Neural cell (in vitro differentiated cells): ENCODE data around the gene ZNF594. TPM values are rescaled to one million over a fixed set of nuclear protein-coding genes. Genes with fewer than 3 reads are reported as not detected.
"Not testable (repeated sequence)": the region's sequence is repeated elsewhere in the genome, so short reads cannot be mapped to it uniquely, and the experiment has no call there.

ENCODE experiments used
- H2AFZ ChIP-seq: fragments of 200-600, 300-800 bp; sonication (generic), shearing (Covaris generic); 2 replicates; pipeline ENCODE4 v1.6.0; 2014; ENCODE audit warnings: low read depth, mild to moderate bottlenecking, antibody characterized with exemption, low read length, moderate library complexity
- H3F3A ChIP-seq: fragments of 200-600 bp; shearing (Covaris generic); 2 replicates; pipeline ENCODE4 v1.6.1; 2016; ENCODE audit warnings: mild to moderate bottlenecking, moderate library complexity, mixed read lengths, antibody characterized with exemption, low read length; ENCODE audit not compliant: insufficient read depth, poor library complexity, severe bottlenecking
- H3K27ac ChIP-seq: fragments of 200-600, 300-800 bp; sonication (generic), shearing (Covaris generic); 2 replicates; pipeline ENCODE4 v1.5.1; 2014; ENCODE audit warnings: mild to moderate bottlenecking, low read length, moderate library complexity
- H3K27me3 ChIP-seq: fragments of 300-800, 200-600 bp; sonication (generic), shearing (Covaris generic); 2 replicates; pipeline ENCODE4 v1.6.0; 2014; ENCODE audit warnings: mild to moderate bottlenecking, low read depth, low read length, moderate library complexity; ENCODE audit not compliant: insufficient read depth
- H3K36me3 ChIP-seq: fragments of 300-800, 200-600 bp; sonication (generic), shearing (Covaris generic); 2 replicates; pipeline ENCODE4 v1.5.1; 2014; ENCODE audit warnings: mild to moderate bottlenecking, antibody characterized with exemption, low read length, moderate library complexity; ENCODE audit not compliant: insufficient read depth
- H3K4me2 ChIP-seq: fragments of 300-800, 200-600 bp; sonication (generic), shearing (Covaris generic); 2 replicates; pipeline ENCODE4 v1.6.0; 2014; ENCODE audit warnings: mild to moderate bottlenecking, low read length
- H3K4me3 ChIP-seq: fragments of 300-800, 200-600 bp; sonication (generic), shearing (Covaris generic); 2 replicates; pipeline ENCODE4 v1.5.1; 2014; ENCODE audit warnings: mild to moderate bottlenecking, low read length, moderate library complexity
- H3K79me2 ChIP-seq: fragments of 200-600 bp; shearing (Covaris generic); replicated peaks from 2 replicates; pipeline ENCODE4 v1.6.0; 2014; ENCODE audit warnings: mild to moderate bottlenecking, low read length, moderate library complexity; ENCODE audit not compliant: insufficient read depth
- H3K9ac ChIP-seq: fragments of 300-800, 200-600 bp; sonication (generic), shearing (Covaris generic); 2 replicates; pipeline ENCODE4 v1.6.1; 2016; ENCODE audit warnings: mild to moderate bottlenecking, low read length, mixed read lengths
- H3K9me2 ChIP-seq: fragments of 200-600 bp; shearing (Covaris generic); 2 replicates; pipeline ENCODE4 v1.6.1; 2016; ENCODE audit warnings: mild to moderate bottlenecking, low read length, mixed read lengths; ENCODE audit not compliant: insufficient read depth
- H3K9me3 ChIP-seq: fragments of 200-600, 300-800 bp; sonication (generic), shearing (Covaris generic); 2 replicates; pipeline ENCODE4 v1.6.1; 2016; ENCODE audit warnings: mild to moderate bottlenecking, mixed run types, low read length, moderate library complexity, mixed read lengths
- H4K20me1 ChIP-seq: fragments of 200-600 bp; shearing (Covaris generic); 2 replicates; pipeline ENCODE4 v1.6.1; 2016; ENCODE audit warnings: mild to moderate bottlenecking, mixed run types; ENCODE audit not compliant: insufficient read depth
- EP300 ChIP-seq: fragments of 450-650 bp; conservative IDR thresholded peaks from 2 replicates; pipeline ENCODE4 v1.6.1; 2014; ENCODE audit warnings: antibody characterized with exemption, mild to moderate bottlenecking, moderate library complexity; ENCODE audit not compliant: poor library complexity, severe bottlenecking
- EZH2 ChIP-seq: fragments of 200-600, 300-800 bp; shearing (Covaris generic), sonication (generic); IDR thresholded peaks from 2 replicates; pipeline ENCODE4 v1.6.1; 2014; ENCODE audit warnings: antibody characterized with exemption, low read length, borderline replicate concordance, mild to moderate bottlenecking; ENCODE audit not compliant: insufficient read depth, poor library complexity, severe bottlenecking
- MXI1 ChIP-seq: fragments of 450-650 bp; conservative IDR thresholded peaks from 2 replicates; pipeline ENCODE4 v1.6.1; 2014; ENCODE audit warnings: antibody characterized with exemption, mild to moderate bottlenecking; ENCODE audit not compliant: poor library complexity, severe bottlenecking
- POLR2AphosphoS5 ChIP-seq: IDR thresholded peaks from 2 replicates; pipeline ENCODE4 v1.6.1; 2012
- RAD21 ChIP-seq: fragments of 450-650 bp; conservative IDR thresholded peaks from 2 replicates; pipeline ENCODE4 v1.6.1; 2014; ENCODE audit warnings: antibody characterized with exemption, mild to moderate bottlenecking, moderate library complexity
- SMC3 ChIP-seq: fragments of 450-650 bp; conservative IDR thresholded peaks from 2 replicates; pipeline ENCODE4 v1.6.1; 2014; ENCODE audit warnings: antibody characterized with exemption, mild to moderate bottlenecking, moderate library complexity; ENCODE audit not compliant: poor library complexity
- TAF1 ChIP-seq: IDR thresholded peaks from 2 replicates; pipeline ENCODE4 v1.6.1; 2012; ENCODE audit warnings: low read depth
- polyA plus RNA-seq: library from polyadenylated mRNA; depleted of rRNA; stranded (reverse); fragments of >200 nt; gene quantifications from 2 replicates; pipeline ENCODE4 v1.2.3, GENCODE V29; 2014
- TF ChIP-seq, protein P1 (sequence below): fragments of 450-650 bp; IDR thresholded peaks from 2 replicates; pipeline ENCODE4 v1.5.1; 2014; ENCODE audit warnings: antibody characterized with exemption, mild to moderate bottlenecking, moderate library complexity; ENCODE audit not compliant: poor library complexity, severe bottlenecking
- TF ChIP-seq, protein P2 (sequence below): IDR thresholded peaks from 2 replicates; pipeline ENCODE4 v1.6.1; 2012; ENCODE audit warnings: borderline replicate concordance

ZNF594 gene
- polyA plus RNA-seq, 1 donor from 2014 or later, result 28.2 TPM

DNA sequence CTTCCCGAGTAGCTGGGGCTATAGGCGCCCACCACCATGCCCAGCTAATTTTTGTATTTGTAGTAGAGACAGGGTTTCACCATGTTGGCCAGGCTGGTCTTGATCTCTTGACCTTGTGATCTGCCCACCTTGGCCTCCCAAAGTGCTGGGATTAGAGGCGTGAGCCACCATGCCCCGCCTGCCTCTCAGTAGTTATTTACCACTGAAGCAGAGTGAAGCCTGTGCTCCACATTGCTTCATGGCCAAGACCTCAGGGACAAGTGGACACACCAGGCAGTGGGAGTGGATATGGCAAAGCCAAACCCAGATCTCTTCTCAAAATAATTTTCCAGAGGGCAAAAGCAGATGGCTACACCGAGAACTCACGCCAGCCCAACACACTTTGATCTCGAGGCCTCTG, 41.8 kb upstream of the ZNF594 start:
- H3K79me2 ChIP-seq, H2AFZ ChIP-seq, H3K36me3 ChIP-seq, H3K4me2 ChIP-seq, H4K20me1 ChIP-seq, H3K9ac ChIP-seq, H3K9me3 ChIP-seq, H3K27ac ChIP-seq, H3K4me3 ChIP-seq, H3F3A ChIP-seq, H3K9me2 ChIP-seq, H3K27me3 ChIP-seq: not testable (repeated sequence)

DNA sequence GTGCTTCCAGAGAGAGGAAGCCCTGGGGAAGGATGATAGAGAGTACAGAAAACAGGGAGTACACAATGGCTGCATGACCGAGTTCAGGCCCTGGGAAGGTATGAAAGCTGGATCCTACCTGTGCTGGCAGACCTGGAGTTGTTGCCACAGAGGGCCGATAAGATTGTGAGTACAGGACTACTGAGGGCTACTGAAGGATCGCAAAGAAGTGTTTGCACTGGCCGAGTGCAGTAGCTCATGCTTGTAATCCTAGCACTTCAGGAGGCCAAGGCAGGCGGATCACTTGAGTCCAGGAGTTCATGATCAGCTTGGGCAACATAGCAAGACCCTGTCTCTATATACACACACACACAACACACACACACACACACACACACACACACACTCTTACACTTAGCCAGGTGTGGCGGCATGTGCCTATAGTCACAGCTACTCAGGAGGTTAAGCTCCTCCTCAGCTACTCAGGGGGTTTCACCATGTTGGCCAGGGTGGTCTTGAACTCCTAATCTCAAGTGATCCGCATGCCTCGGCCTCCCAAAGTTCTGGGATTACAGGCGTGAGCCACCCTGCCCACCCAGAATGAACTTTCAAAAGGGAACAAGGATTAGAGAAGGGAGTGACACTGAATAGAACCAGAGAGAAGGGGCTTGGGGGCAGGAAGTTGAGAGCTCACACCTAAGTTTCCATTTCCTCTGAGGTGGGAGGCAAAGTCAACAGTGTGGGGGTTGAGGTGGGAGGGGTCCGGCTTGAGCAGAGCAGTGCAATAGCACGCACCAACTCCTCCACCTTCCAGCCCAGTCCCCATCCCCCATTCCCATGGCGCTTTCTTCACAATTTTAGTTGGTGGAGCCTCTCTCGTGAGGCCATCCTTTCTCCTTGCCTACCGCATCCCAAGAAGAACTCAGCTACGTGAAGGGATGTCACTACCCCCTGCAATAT, 35.5 kb upstream of the ZNF594 start:
- Histone ChIP-seq H3K79me2 (no peaks in the 10 kb centered on the region), H3K4me2 (no peak overlapping the region), H3K9me3 (no peaks in the 10 kb centered on the region), H3K9me2 (no peaks in the 10 kb centered on the region), H3F3A (no peaks in the 10 kb centered on the region), H4K20me1 (no peaks in the 10 kb centered on the region), H2AFZ (no peak overlapping the region), H3K36me3 (no peaks in the 10 kb centered on the region), H3K9ac (no peak overlapping the region), H3K27me3 (no peaks in the 10 kb centered on the region), H3K27ac (no peak overlapping the region), H3K4me3 (no peak overlapping the region)
- TF ChIP-seq EP300 (no peak), SMC3 (no peak), EZH2 (no peak), POLR2AphosphoS5 (no peak), MXI1 (no peak)
- TF ChIP-seq, protein P1, sequence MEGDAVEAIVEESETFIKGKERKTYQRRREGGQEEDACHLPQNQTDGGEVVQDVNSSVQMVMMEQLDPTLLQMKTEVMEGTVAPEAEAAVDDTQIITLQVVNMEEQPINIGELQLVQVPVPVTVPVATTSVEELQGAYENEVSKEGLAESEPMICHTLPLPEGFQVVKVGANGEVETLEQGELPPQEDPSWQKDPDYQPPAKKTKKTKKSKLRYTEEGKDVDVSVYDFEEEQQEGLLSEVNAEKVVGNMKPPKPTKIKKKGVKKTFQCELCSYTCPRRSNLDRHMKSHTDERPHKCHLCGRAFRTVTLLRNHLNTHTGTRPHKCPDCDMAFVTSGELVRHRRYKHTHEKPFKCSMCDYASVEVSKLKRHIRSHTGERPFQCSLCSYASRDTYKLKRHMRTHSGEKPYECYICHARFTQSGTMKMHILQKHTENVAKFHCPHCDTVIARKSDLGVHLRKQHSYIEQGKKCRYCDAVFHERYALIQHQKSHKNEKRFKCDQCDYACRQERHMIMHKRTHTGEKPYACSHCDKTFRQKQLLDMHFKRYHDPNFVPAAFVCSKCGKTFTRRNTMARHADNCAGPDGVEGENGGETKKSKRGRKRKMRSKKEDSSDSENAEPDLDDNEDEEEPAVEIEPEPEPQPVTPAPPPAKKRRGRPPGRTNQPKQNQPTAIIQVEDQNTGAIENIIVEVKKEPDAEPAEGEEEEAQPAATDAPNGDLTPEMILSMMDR, result no peak

DNA sequence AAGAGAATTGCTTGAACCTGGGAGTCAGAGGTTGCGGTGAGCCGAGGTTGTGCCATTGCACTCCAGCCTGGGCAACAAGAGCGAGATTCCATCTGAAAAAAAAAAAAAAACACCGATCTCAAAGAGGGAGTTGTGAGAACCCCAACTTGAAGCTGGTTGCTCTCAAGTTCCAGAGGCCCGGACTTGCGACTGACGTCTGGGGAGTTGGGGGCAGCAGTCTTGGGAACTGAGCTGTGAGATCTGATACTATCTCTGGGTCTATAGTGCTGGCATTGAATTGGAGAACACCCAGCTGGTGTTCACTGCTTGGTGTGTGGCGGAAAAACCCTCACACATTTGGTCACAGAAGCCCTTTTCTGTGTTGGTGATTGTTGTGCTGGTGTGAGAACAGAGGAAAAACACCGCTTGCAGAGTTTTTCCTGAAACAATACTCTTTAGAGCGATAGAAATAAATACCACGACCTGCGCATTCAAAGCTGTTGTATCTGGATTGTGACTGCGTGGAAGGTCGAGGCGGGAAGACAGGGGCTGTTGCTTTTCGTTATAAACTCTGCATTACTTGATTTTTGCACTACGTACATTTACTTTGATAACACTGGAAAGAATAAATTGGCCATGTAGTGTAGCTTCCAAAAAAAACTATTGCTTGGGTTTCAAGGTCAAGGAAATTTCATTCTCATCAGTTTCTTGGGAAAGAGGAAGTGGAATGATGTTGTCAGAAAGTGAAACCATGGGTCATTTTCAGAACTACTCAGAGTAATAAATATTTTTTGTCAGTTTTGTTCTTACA, 34.2 kb upstream of the ZNF594 start:
- H3K9me2 ChIP-seq, result no peaks in the 10 kb centered on the region
- no peaks in the 10 kb centered on the region for H3F3A ChIP-seq
- H4K20me1 ChIP-seq, result no peaks in the 10 kb centered on the region
- H3K4me3 ChIP-seq, result no peak overlapping the region
- H3K9me3 ChIP-seq, result no peaks in the 10 kb centered on the region
- TF ChIP-seq TAF1 (no peak), EZH2 (no peak), RAD21 (no peak), MXI1 (no peak)
- TF ChIP-seq, protein P1, result no peak
- TF ChIP-seq, protein P2, sequence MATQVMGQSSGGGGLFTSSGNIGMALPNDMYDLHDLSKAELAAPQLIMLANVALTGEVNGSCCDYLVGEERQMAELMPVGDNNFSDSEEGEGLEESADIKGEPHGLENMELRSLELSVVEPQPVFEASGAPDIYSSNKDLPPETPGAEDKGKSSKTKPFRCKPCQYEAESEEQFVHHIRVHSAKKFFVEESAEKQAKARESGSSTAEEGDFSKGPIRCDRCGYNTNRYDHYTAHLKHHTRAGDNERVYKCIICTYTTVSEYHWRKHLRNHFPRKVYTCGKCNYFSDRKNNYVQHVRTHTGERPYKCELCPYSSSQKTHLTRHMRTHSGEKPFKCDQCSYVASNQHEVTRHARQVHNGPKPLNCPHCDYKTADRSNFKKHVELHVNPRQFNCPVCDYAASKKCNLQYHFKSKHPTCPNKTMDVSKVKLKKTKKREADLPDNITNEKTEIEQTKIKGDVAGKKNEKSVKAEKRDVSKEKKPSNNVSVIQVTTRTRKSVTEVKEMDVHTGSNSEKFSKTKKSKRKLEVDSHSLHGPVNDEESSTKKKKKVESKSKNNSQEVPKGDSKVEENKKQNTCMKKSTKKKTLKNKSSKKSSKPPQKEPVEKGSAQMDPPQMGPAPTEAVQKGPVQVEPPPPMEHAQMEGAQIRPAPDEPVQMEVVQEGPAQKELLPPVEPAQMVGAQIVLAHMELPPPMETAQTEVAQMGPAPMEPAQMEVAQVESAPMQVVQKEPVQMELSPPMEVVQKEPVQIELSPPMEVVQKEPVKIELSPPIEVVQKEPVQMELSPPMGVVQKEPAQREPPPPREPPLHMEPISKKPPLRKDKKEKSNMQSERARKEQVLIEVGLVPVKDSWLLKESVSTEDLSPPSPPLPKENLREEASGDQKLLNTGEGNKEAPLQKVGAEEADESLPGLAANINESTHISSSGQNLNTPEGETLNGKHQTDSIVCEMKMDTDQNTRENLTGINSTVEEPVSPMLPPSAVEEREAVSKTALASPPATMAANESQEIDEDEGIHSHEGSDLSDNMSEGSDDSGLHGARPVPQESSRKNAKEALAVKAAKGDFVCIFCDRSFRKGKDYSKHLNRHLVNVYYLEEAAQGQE, result no peak
- no peak overlapping the region for H3K27ac ChIP-seq
- H3K9ac ChIP-seq, result no peak overlapping the region
- no peak overlapping the region for H2AFZ ChIP-seq
- no peak overlapping the region for H3K4me2 ChIP-seq
- H3K36me3 ChIP-seq, result no peaks in the 10 kb centered on the region
- H3K79me2 ChIP-seq, result no peaks in the 10 kb centered on the region
- no peaks in the 10 kb centered on the region for H3K27me3 ChIP-seq

DNA sequence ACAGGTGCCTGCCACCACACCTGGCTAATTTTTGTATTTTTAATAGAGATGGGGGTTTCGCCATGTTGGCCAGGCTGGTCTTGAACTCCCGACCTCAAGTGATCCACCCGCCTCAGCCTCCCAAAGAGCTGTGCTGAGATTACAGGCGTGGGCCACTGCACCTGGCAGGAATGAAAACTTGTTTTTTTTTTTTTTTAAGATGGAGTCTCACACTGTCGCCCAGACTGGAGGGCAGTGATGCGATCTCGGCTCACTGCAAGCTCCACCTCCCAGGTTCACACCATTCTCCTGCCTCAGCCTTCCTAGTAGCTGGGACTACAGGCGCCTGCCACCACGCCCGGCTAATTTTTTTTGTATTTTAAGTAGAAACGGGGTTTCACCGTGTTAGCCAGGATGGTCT, 30.2 kb upstream of the ZNF594 start:
- not testable (repeated sequence) for H3K27me3 ChIP-seq, H3K9me2 ChIP-seq, H3F3A ChIP-seq, H3K79me2 ChIP-seq, H4K20me1 ChIP-seq, H3K9me3 ChIP-seq, H3K9ac ChIP-seq, H3K4me3 ChIP-seq, H3K27ac ChIP-seq, H3K36me3 ChIP-seq, H3K4me2 ChIP-seq, H2AFZ ChIP-seq
